GM12878 (cell line): Measurements from ENCODE around the gene AQP9.

Experiments
- CEBPB ChIP-seq, 2 experiments: fragments of 150-350 bp in 1 of 2; IDR thresholded peaks; 2 replicates each; pipeline ENCODE4 v1.6.1; 2012 to 2014; ENCODE audit warnings: low read depth in 2 of 2, low read length in 2 of 2, borderline replicate concordance in 1 of 2, inconsistent platforms in 1 of 2
- CREB1 ChIP-seq: IDR thresholded peaks from 2 replicates; pipeline ENCODE4 v1.6.1; 2012; ENCODE audit warnings: low read depth, mild to moderate bottlenecking, inconsistent platforms
- HCFC1 ChIP-seq: fragments of 150-350 bp; IDR thresholded peaks from 2 replicates; pipeline ENCODE4 v1.6.1; 2014; ENCODE audit warnings: low read length
- SMC3 ChIP-seq: IDR thresholded peaks from 2 replicates; pipeline ENCODE4 v1.6.1; 2011; ENCODE audit warnings: low read length, improper control_type of control experiment, borderline replicate concordance
- TF ChIP-seq, protein P1 (sequence below), 3 experiments: IDR thresholded peaks in 2 of 3; conservative IDR thresholded peaks in 1 of 3; 2 replicates each; pipeline ENCODE4 v1.5.1; 2011; ENCODE audit warnings: low read depth in 3 of 3, low read length in 3 of 3, mild to moderate bottlenecking in 3 of 3, control low read depth in 2 of 3, moderate library complexity in 2 of 3, inconsistent platforms in 1 of 3, mixed read lengths in 1 of 3; ENCODE audit not compliant: control insufficient read depth in 2 of 3, insufficient read depth in 1 of 3; ENCODE audit errors: extremely low read depth in 1 of 3

DNA sequence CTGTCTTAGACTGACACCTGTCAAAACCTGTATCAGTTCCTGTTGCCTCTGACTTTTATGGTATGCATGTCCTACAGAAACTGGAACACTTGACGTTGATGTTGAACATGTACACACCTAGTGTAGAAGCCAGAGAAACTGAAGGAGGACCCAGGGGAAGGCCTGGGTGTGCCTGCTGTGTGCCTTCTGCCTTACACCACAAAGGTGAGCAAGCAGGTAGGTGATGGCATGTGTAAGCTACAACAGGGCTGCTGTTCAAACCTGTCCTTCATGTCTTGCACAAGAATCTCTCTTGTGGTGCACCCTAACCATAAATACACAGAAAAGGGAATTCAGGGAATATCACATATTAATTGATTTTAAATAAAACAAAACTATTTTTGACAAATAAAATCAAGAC lies 13.6 kb upstream of the AQP9 start:
- no peak for TF ChIP-seq CREB1
- TF ChIP-seq, protein P1, sequence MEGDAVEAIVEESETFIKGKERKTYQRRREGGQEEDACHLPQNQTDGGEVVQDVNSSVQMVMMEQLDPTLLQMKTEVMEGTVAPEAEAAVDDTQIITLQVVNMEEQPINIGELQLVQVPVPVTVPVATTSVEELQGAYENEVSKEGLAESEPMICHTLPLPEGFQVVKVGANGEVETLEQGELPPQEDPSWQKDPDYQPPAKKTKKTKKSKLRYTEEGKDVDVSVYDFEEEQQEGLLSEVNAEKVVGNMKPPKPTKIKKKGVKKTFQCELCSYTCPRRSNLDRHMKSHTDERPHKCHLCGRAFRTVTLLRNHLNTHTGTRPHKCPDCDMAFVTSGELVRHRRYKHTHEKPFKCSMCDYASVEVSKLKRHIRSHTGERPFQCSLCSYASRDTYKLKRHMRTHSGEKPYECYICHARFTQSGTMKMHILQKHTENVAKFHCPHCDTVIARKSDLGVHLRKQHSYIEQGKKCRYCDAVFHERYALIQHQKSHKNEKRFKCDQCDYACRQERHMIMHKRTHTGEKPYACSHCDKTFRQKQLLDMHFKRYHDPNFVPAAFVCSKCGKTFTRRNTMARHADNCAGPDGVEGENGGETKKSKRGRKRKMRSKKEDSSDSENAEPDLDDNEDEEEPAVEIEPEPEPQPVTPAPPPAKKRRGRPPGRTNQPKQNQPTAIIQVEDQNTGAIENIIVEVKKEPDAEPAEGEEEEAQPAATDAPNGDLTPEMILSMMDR (IDR thresholded peaks at IDR 0.05 in 2 of 3, conservative IDR thresholded peaks at IDR 0.05 in 1 of 3; ENCODE audit: control insufficient read depth in 2 of 3, extremely low read depth in 1 of 3, insufficient read depth in 1 of 3, low read depth in 3 of 3, low read length in 3 of 3), result no peak
- TF ChIP-seq SMC3, result no peak
- no peak for TF ChIP-seq HCFC1
- no peak for TF ChIP-seq CEBPB (IDR thresholded peaks at IDR 0.05; ENCODE audit: borderline replicate concordance in 1 of 2, low read depth in 2 of 2, low read length in 2 of 2)
